NOMO-1 treated with DMSO at 0.1 percent for 48 hours (cell line): ENCODE results near the gene KRTAP20-1.

ENCODE experiments used
- DNase-seq: peaks from one replicate; lab custom pipeline; 2025; ENCODE audit not compliant: unreplicated experiment; lab: John Stamatoyannopoulos, UW

Gene KRTAP20-1

GRCh38 chr21:30642564-30642963 lies 26.3 kb downstream of the KRTAP20-1 start, which contains the start of gene KRTAP20-3:
TSS of gene KRTAP20-3 (plus strand) at chr21:30642864.
- no peak for DNase-seq

DNA sequence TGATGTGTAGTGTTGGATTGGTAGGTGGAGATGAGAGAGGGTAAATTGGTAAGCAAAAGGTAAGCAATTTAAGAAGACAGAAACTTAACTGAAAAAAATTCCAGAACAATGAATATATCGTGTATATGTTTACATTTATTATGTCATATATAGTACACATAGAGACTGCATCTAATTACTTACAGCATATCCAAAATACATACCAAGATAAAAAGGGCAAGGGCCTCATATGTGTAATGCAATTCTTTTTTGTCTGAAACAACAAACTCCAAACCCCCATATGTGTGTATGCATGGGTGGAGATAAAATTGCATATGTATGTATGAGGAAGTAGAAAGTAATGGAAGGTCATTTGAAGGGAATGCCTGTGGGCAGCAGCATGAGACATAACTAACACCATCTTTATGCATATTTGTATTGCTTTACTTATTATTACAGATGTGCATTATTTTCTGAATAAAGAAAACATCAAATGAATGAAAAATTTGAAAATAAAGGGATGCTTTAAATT lies 30.7 kb downstream of the KRTAP20-1 start:
- DNase-seq = no peak

DNA sequence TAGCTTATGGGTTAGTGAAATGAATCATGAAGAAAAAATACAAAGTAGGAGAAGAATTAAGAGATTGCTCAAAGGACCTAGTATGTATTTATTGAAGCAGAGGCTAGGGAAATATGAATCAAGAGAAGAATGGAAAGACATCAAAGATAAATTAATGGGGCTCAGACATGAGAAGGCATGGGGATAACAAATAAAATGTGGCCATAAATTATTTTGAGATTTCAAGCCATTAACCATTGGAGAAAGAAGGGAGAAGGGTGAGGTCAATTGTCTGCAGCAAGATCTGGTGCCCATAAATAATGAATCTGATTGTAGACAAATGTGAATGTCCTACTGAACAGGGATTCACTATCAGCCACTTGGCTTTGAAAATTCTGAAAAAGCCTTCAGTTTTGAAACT lies 36.7 kb downstream of the KRTAP20-1 start:
- DNase-seq = no peak
